ENCODE results near the gene RBFOX1. TPM values are rescaled to one million over a fixed set of nuclear protein-coding genes. Genes with fewer than 3 reads are reported as not detected.

Gene RBFOX1
- total and polyA plus RNA-seq, 4 experiments from 2014 or later, result not detected

- intact Hi-C loops (cut with micrococcal nuclease), result no loop called here
- H3K9me3 Mint-ChIP-seq, result peaks cover 0 to 27% (median 11%) of the 10 kb centered on the region in 8 donors
- H3K36me3 ChIP-seq (ENCODE audit: insufficient read depth, low read length), result no peaks in the 10 kb centered on the region
- H3K4me3 Mint-ChIP-seq, result no peak overlapping the region
- no peaks in the 10 kb centered on the region for H3K36me3 Mint-ChIP-seq
- no peak for DNase-seq
- CTCF ChIA-PET (ENCODE audit: partially characterized antibody), result no interaction called here
- H3K9me3 ChIP-seq (ENCODE audit: control insufficient read depth in 1 of 2, low read length in 2 of 2), result no peaks in the 10 kb centered on the region
- POLR2A ChIA-PET (ENCODE audit: partially characterized antibody), result no interaction called here
- no peaks in the 10 kb centered on the region for H3K27me3 Mint-ChIP-seq
- no peaks in the 10 kb centered on the region for H3K4me1 ChIP-seq (ENCODE audit: insufficient read depth, low read length)
- no peaks in the 10 kb centered on the region for H3K27me3 ChIP-seq (ENCODE audit: insufficient read depth, low read length)
- no peak overlapping the region for H3K4me3 ChIP-seq (ENCODE audit: low read length in 2 of 2)
- no peak overlapping the region for H3K27ac Mint-ChIP-seq
- H3K4me1 Mint-ChIP-seq, result no peaks in the 10 kb centered on the region
- H3K27ac ChIP-seq (ENCODE audit: low read depth, low read length), result no peak overlapping the region
Observed at GRCh38 chr16:7342598-7342997, 10.0 kb downstream of the RBFOX1 start.

- Mint-ChIP-seq H3K36me3 (no peaks in the 10 kb centered on the region), H3K4me3 (no peak overlapping the region), H3K4me1 (no peaks in the 10 kb centered on the region), H3K27me3 (no peaks in the 10 kb centered on the region), H3K27ac (no peak overlapping the region), H3K9me3 (peaks cover 0 to 28% (median 14%) of the 10 kb centered on the region in 8 donors)
- H3K36me3 ChIP-seq (ENCODE audit: insufficient read depth, low read length), result no peaks in the 10 kb centered on the region
- H3K4me3 ChIP-seq (ENCODE audit: low read length in 2 of 2), result no peak overlapping the region
- intact Hi-C loops (cut with micrococcal nuclease), result no loop called here
- no peak overlapping the region for H3K27ac ChIP-seq (ENCODE audit: low read depth, low read length)
- H3K9me3 ChIP-seq (ENCODE audit: control insufficient read depth in 1 of 2, low read length in 2 of 2), result no peaks in the 10 kb centered on the region
- CTCF ChIA-PET (ENCODE audit: partially characterized antibody), result no interaction called here
- DNase-seq, result no peak
- POLR2A ChIA-PET (ENCODE audit: partially characterized antibody), result no interaction called here
- H3K27me3 ChIP-seq (ENCODE audit: insufficient read depth, low read length), result no peaks in the 10 kb centered on the region
- H3K4me1 ChIP-seq (ENCODE audit: insufficient read depth, low read length), result no peaks in the 10 kb centered on the region
Observed at GRCh38 chr16:7343243-7343642, 10.6 kb downstream of the RBFOX1 start.

DNA sequence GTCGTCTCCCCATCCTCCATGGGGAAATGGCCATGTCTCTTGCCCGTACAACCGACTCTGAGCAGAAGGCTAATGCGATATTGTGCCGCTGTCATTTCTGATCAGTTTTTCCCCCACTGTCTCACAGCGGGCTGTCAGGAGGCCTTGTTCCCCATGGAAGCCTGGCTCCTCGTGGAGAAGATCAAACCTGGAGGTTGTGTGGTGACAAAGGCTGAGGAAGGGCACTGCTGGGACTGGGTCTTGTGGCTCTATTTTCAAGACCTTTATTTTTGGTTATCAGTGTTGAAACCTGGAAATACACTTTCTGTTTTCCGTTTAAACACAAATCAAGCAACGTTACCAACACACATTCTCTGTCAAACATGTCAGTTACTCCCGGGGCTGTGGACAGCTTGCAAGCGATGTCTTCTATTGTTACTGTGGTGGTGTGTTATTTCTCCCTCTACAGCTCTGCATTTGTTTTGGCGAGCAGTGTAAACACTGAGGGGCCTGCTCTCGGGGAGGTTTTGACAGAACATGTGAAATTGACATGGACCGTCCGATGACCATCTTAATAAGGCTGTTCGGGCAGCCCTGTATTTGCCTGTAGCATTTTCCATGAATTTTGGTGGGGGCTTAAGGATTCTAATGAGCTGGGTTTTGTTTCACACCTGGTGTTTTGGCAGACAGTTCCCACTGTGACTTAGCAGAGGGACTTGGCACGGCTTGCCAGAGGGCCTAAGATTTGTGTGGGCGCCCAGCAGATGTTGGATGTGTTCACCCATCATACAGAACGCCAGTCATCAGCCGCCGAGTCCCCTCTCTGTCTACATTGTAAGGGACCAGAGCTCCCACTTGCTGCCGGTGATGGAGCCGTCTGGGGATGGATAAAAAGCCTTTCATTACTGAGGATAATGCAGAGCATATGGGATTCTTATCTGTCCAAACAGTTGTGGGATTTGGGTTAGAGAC is 12.5 kb downstream of the RBFOX1 start:
- Histone ChIP-seq H3K36me3 (ENCODE audit: insufficient read depth, low read length) (no peaks in the 10 kb centered on the region), H3K4me1 (ENCODE audit: insufficient read depth, low read length) (no peaks in the 10 kb centered on the region), H3K4me3 (ENCODE audit: low read length in 2 of 2) (no peak overlapping the region), H3K9me3 (ENCODE audit: control insufficient read depth in 1 of 2, low read length in 2 of 2) (no peaks in the 10 kb centered on the region), H3K27me3 (ENCODE audit: insufficient read depth, low read length) (no peaks in the 10 kb centered on the region), H3K27ac (ENCODE audit: low read depth, low read length) (no peak overlapping the region)
- H3K27me3 Mint-ChIP-seq, result no peaks in the 10 kb centered on the region
- H3K36me3 Mint-ChIP-seq, result no peaks in the 10 kb centered on the region
- H3K27ac Mint-ChIP-seq, result no peak overlapping the region
- ChIA-PET POLR2A (ENCODE audit: partially characterized antibody) (no interaction called here), CTCF (ENCODE audit: partially characterized antibody) (no interaction called here)
- no peaks in the 10 kb centered on the region for H3K4me1 Mint-ChIP-seq
- no peak overlapping the region for H3K4me3 Mint-ChIP-seq
- DNase-seq, result no peak
- intact Hi-C loops (cut with micrococcal nuclease), result no loop called here
- H3K9me3 Mint-ChIP-seq, result peaks cover under 1 to 32% (median 18%) of the 10 kb centered on the region in 8 donors

DNA sequence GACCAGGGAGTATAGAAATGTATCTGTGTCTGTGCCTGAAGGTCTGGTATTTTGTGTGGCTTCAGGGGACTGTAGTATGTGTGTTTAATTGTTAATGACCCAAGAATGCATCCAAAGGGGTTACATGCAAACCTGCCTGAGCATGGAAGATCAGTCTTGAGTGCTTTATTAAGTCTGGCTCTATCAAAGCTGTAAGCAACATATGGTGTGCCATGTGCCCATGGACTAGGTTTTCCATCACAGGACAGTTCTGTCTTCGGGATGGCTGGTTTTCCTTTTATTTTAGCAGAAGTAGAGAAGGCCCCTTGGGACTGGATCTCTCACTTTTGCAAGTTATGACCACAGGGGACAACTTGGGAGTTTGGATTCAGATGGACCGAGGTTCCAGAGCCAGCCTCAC is 18.2 kb downstream of the RBFOX1 start:
- Mint-ChIP-seq H3K4me3 (no peak overlapping the region), H3K4me1 (no peaks in the 10 kb centered on the region), H3K9me3 (peaks cover 2 to 26% (median 17%) of the 10 kb centered on the region in 8 donors), H3K27ac (no peak overlapping the region), H3K27me3 (no peaks in the 10 kb centered on the region), H3K36me3 (no peaks in the 10 kb centered on the region)
- Histone ChIP-seq H3K4me1 (ENCODE audit: insufficient read depth, low read length) (no peaks in the 10 kb centered on the region), H3K9me3 (ENCODE audit: control insufficient read depth in 1 of 2, low read length in 2 of 2) (no peaks in the 10 kb centered on the region), H3K36me3 (ENCODE audit: insufficient read depth, low read length) (no peaks in the 10 kb centered on the region), H3K27me3 (ENCODE audit: insufficient read depth, low read length) (no peaks in the 10 kb centered on the region), H3K27ac (ENCODE audit: low read depth, low read length) (no peak overlapping the region), H3K4me3 (ENCODE audit: low read length in 2 of 2) (no peak overlapping the region)
- intact Hi-C loops (cut with micrococcal nuclease), result no loop called here
- CTCF ChIA-PET (ENCODE audit: partially characterized antibody), result no interaction called here
- no peak for DNase-seq
- POLR2A ChIA-PET (ENCODE audit: partially characterized antibody), result no interaction called here

- ChIA-PET CTCF (ENCODE audit: partially characterized antibody) (no interaction called here), POLR2A (ENCODE audit: partially characterized antibody) (no interaction called here)
- Histone ChIP-seq H3K4me1 (ENCODE audit: insufficient read depth, low read length) (no peaks in the 10 kb centered on the region), H3K27me3 (ENCODE audit: insufficient read depth, low read length) (no peaks in the 10 kb centered on the region), H3K36me3 (ENCODE audit: insufficient read depth, low read length) (no peaks in the 10 kb centered on the region), H3K27ac (ENCODE audit: low read depth, low read length) (no peak overlapping the region), H3K4me3 (ENCODE audit: low read length in 2 of 2) (no peak overlapping the region), H3K9me3 (ENCODE audit: control insufficient read depth in 1 of 2, low read length in 2 of 2) (no peaks in the 10 kb centered on the region)
- Mint-ChIP-seq H3K27ac (no peak overlapping the region), H3K4me1 (no peaks in the 10 kb centered on the region), H3K9me3 (peaks cover 4 to 26% (median 17%) of the 10 kb centered on the region in 8 donors), H3K4me3 (no peak overlapping the region), H3K27me3 (no peaks in the 10 kb centered on the region), H3K36me3 (no peaks in the 10 kb centered on the region)
- DNase-seq, result no peak
- intact Hi-C loops (cut with micrococcal nuclease), result no loop called here
Observed at GRCh38 chr16:7351610-7352510, 19.2 kb downstream of the RBFOX1 start.

DNA sequence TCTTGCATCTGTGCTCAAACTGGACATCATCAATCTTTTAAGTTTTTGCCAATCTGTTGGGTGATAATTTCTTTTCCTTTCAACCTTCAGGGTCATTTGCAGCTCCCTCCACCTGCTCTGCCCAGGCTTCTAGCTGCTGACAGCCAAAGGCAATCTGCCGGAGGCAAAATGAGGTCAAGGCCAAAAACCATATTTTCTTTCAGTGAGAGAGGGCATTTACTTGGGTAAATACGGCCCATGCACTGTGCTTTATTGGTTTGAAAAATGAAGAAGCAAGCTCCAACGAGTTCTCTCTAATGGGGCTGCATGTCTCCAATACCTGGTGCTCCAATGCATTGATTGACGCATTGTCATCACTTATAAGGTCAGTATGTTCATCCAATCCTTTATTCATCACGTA is 23.1 kb downstream of the RBFOX1 start:
- H3K36me3 Mint-ChIP-seq, result no peaks in the 10 kb centered on the region
- Histone ChIP-seq H3K36me3 (ENCODE audit: insufficient read depth, low read length) (no peaks in the 10 kb centered on the region), H3K4me3 (ENCODE audit: low read length in 2 of 2) (no peak overlapping the region), H3K27ac (ENCODE audit: low read depth, low read length) (no peak overlapping the region), H3K4me1 (ENCODE audit: insufficient read depth, low read length) (no peaks in the 10 kb centered on the region), H3K27me3 (ENCODE audit: insufficient read depth, low read length) (no peaks in the 10 kb centered on the region), H3K9me3 (ENCODE audit: control insufficient read depth in 1 of 2, low read length in 2 of 2) (no peaks in the 10 kb centered on the region)
- ChIA-PET CTCF (ENCODE audit: partially characterized antibody) (no interaction called here), POLR2A (ENCODE audit: partially characterized antibody) (no interaction called here)
- no peak overlapping the region for H3K4me3 Mint-ChIP-seq
- no peak for DNase-seq
- H3K4me1 Mint-ChIP-seq, result no peaks in the 10 kb centered on the region
- no peak overlapping the region for H3K27ac Mint-ChIP-seq
- no peaks in the 10 kb centered on the region for H3K27me3 Mint-ChIP-seq
- intact Hi-C loops (cut with micrococcal nuclease), result no loop called here
- H3K9me3 Mint-ChIP-seq, result peaks cover 0 to 19% (median 10%) of the 10 kb centered on the region in 8 donors

GRCh38 chr16:7361416-7362129 is 28.9 kb downstream of the RBFOX1 start:
- no peak for DNase-seq
- Mint-ChIP-seq H3K4me1 (no peaks in the 10 kb centered on the region), H3K27me3 (no peaks in the 10 kb centered on the region), H3K36me3 (no peaks in the 10 kb centered on the region), H3K4me3 (no peak overlapping the region), H3K27ac (no peak overlapping the region), H3K9me3 (peaks cover 2 to 17% (median 9%) of the 10 kb centered on the region in 8 donors)
- Histone ChIP-seq H3K27me3 (ENCODE audit: insufficient read depth, low read length) (no peaks in the 10 kb centered on the region), H3K4me1 (ENCODE audit: insufficient read depth, low read length) (no peaks in the 10 kb centered on the region), H3K27ac (ENCODE audit: low read depth, low read length) (no peak overlapping the region), H3K9me3 (ENCODE audit: control insufficient read depth in 1 of 2, low read length in 2 of 2) (no peaks in the 10 kb centered on the region), H3K36me3 (ENCODE audit: insufficient read depth, low read length) (no peaks in the 10 kb centered on the region), H3K4me3 (ENCODE audit: low read length in 2 of 2) (no peak overlapping the region)
- POLR2A ChIA-PET (ENCODE audit: partially characterized antibody), result no interaction called here
- intact Hi-C loops (cut with micrococcal nuclease), result no loop called here
- CTCF ChIA-PET (ENCODE audit: partially characterized antibody), result no interaction called here

Measured in CD4-positive, alpha-beta memory T cell (primary cell).